Nucleus accumbens (tissue), 56 donors: ENCODE data around the gene DNAH5.
"Not testable (repeated sequence)": the region's sequence is repeated elsewhere in the genome, so short reads cannot be mapped to it uniquely, and the experiment has no call there.

Experiments
- DNase-seq, 56 donors: peaks; one replicate each; lab custom pipeline; 2025; lab: John Stamatoyannopoulos, UW

Gene DNAH5, protein sequence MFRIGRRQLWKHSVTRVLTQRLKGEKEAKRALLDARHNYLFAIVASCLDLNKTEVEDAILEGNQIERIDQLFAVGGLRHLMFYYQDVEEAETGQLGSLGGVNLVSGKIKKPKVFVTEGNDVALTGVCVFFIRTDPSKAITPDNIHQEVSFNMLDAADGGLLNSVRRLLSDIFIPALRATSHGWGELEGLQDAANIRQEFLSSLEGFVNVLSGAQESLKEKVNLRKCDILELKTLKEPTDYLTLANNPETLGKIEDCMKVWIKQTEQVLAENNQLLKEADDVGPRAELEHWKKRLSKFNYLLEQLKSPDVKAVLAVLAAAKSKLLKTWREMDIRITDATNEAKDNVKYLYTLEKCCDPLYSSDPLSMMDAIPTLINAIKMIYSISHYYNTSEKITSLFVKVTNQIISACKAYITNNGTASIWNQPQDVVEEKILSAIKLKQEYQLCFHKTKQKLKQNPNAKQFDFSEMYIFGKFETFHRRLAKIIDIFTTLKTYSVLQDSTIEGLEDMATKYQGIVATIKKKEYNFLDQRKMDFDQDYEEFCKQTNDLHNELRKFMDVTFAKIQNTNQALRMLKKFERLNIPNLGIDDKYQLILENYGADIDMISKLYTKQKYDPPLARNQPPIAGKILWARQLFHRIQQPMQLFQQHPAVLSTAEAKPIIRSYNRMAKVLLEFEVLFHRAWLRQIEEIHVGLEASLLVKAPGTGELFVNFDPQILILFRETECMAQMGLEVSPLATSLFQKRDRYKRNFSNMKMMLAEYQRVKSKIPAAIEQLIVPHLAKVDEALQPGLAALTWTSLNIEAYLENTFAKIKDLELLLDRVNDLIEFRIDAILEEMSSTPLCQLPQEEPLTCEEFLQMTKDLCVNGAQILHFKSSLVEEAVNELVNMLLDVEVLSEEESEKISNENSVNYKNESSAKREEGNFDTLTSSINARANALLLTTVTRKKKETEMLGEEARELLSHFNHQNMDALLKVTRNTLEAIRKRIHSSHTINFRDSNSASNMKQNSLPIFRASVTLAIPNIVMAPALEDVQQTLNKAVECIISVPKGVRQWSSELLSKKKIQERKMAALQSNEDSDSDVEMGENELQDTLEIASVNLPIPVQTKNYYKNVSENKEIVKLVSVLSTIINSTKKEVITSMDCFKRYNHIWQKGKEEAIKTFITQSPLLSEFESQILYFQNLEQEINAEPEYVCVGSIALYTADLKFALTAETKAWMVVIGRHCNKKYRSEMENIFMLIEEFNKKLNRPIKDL (N-terminal part only)

DNA sequence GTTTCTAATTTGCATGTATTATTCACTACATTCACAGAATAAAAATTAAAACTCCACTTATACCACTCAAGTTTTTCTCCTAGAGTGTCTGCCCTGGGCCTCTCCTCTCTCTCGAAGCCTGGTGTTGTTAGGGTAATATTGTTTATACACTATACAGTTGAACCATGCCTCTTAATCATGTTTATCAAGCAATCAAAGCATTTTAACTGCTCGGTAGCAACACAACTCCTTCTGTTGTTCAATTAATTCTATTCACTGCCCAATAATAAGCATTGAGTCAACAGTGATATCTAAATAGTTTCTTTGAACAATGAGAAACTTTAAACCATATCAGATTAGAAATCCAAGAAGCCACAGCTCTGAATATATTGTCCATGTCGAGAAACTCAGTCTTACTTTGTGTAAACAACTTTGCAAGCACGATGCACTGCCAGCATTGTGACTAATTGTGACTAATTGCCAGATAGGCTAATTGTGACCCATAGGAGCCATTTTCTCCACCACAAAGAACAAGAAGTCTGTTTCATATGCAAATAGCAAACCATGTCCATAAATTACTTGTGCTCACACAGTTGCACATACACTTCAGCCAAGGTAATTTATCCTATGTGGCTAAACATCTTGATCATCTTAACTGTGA is at the start of gene DNAH5:
Gene DNAH5 (minus strand): TSS at position 129 of the 640 bp plus-strand sequence. CDS start 250 bp downstream, outside the sequence.
- no peak for DNase-seq

- DNase-seq = no peak
Measured at GRCh38 chr5:13993926-13994325, 49.4 kb upstream of the DNAH5 start.

DNA sequence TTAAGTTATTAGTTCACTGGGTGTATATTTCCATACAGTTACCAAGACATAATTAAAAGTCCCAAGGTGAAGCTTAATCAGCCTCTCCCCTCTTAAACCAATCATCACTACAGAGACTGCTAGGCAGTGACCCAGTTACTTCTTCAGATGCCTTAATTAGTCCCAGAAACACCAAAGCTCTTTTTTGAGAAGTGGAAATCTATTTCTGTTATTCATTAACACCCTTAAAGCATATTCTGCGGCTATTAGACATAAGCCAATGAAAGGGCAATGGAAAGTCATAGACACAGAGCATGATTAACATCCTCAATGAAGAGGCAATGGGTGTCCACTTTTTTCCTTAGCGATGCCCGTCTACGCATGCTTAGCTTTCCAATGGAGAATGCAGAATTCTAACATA is 48.3 kb upstream of the DNAH5 start:
- no peak for DNase-seq

DNA sequence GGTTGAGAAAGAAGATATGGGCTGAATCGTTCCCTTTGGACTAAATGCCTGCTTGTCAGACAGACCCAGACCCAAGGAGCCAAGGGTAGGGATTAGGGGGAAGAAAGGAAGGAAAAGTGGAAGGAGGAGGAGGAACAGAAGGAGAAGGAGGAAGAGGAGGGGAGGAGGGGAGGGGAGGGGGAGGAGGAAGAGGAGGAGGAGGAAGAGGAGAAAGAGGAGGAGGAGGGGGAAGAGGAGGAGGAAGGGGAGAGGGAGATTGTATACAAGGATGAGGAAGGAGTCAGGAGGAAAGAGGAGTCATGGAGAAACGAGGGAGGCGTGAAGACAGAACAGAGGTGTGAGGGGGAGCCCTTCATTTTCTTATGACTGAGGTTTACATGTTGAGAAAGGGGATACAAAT is 46.9 kb upstream of the DNAH5 start:
- no peak for DNase-seq

- DNase-seq = no peak
Measured at GRCh38 chr5:13990896-13991295, 46.4 kb upstream of the DNAH5 start.

DNA sequence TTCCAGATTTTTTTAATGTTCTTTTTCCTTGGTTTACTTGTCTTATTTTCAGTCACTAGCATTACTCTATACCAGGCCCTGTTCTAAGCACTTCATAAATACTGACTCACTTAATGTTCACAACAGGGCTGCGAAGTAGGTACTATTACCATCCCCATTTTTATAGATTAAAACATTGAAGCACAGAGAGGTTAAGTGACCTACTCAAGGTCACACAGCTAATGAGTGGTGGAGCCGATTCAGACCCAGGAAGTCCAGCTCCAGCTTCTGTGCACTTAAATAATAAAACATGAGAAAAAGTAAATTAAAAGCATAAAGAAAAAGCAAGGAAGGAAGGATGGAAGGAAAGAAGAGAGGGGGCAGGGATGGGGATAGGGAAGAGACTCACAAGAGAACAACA is 45.3 kb upstream of the DNAH5 start:
- no peak for DNase-seq

DNA sequence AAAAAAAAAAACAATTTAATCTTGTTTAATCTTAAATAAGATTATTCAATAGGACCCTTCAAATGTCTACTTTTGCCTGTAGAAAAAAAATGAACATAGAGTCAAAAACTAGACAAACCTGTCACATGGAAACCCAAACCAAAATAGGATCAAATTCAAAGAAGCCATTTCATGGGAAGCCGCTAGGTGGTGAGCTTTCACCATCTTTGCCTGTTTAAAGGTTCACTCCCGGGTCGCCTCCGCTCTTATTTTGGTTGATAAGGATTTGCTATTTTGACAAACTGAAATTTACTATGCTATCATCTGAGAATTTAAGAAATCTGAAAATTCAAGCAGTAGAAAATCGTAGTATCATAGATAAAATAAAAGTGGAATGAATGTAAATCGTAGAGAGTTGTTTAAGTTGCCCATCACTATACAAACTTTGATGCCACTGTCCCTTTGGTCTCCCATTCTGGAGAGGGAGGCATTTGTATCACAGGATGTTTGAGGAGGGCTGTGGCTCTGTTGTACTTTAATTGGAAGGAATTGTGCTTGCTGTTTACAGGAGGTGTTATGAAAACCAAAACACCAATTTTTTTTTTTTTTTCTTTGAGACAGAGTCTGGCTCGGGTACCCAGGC is 43.5 kb upstream of the DNAH5 start:
- DNase-seq = peak in 23 of 56 donors; percentile 3 to 69 (median 19)

- no peak for DNase-seq
Measured at GRCh38 chr5:13985731-13986418, 41.4 kb upstream of the DNAH5 start.

GRCh38 chr5:13984888-13985287 is 40.4 kb upstream of the DNAH5 start:
- not testable (repeated sequence) for DNase-seq

GRCh38 chr5:13976867-13977830 is 32.7 kb upstream of the DNAH5 start:
- DNase-seq = peak in 6 of 56 donors; percentile 9 to 33 (median 26)

DNA sequence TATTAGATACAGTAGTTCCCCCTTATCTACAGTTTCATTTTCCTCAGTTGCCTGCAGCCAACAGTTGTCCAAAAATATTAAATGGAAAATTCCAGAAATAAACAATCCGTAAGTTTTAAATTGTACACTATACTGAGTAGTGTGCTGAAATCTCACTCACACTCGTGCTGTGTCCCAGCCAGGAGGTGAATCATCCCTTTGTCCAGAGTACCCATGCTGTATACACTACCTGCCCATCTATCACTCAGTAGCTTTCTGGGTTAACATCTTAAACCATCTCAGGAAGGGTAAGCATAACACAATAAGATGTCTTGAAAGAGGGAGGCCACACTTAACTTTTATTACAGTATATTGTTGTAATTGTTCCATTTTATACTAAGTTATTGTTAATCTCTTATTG is 31.7 kb upstream of the DNAH5 start:
- no peak for DNase-seq

DNA sequence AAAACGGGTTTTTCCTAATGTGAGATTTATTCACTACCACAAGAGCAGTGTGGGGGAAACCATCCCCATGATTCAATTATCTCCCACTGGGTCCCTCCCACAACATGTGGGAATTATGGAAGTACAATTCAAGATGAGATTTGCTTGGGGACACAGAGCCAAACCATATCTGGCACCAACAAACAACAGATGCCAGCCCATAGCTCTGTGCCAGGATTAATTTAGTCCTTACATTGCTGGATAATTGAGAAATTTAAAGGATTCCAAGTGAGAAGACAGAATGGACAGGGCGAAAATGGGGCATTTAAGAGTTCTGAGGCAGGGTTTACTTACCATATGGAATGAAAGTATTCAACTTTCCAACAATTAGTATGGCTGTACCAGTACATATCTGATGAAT is 30.8 kb upstream of the DNAH5 start:
- no peak for DNase-seq

GRCh38 chr5:13973724-13974123 is 29.2 kb upstream of the DNAH5 start:
- DNase-seq = no peak

DNA sequence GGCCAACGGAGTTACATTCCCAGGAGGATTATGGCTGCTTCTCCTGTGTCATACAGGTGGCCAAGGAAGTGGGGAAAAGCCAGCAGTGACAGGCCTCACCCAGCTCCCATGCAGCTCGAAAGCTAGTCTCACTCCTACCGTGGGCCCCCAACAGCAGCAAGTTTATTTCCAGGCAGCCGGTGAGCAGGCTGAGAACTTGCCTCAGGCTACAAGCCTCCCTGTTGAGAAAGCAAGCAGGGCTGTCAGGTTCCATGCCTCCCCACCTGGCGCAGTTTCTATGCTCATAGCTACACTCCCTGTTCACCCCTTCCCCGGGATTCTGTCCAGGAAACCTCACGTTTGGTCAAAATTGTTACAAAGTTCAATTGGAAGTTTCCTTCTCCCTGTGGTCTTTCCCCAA is 27.5 kb upstream of the DNAH5 start:
- DNase-seq = no peak

DNA sequence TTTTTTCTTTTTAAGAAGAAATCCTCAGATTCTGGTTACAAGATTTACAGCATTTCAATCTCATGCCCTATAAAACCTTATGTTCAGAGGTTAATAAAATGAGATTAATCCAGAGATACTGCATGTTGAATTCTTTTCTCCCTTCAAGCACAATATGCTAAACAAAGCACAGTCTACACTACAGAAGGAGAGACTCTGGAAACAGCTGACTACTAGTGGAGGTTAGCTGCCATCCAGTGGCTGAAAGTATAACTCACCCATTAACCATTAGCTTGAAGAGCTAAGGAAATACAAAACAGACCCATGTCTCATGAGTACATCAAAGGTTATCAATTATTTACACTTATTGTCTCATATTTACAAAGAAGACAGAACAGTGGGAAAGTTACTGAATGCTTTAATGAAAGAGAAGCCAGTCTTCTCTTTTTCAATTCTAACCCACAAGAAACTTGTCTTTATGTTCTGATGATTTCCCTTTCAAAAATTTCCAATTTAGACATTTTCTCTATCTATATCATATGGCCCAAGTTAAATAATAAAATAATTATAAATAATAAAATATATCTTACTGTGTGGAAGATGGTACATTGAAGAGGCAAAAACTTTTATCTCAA is 12.7 kb upstream of the DNAH5 start:
- DNase-seq = peak in 8 of 56 donors; percentile 5 to 50 (median 9)

DNA sequence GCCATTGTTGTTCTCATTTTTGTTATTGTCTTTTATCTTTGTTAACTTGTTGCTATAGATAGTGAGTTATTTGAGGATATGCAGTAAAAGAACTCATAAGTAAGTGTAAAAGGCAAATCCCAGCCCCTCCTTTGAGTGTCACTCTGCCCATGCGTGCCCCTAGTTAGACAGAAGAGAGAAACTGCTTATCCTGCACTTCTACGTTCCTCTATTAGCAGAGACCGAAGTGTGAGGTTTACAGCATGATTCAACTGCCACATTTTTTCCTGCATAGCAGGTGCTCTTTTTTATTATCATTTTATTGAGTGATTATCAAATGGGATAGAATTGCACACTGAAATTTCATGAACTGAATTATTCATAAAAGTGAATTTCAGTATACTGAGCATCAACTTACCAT is 12.0 kb upstream of the DNAH5 start:
- DNase-seq = no peak

DNA sequence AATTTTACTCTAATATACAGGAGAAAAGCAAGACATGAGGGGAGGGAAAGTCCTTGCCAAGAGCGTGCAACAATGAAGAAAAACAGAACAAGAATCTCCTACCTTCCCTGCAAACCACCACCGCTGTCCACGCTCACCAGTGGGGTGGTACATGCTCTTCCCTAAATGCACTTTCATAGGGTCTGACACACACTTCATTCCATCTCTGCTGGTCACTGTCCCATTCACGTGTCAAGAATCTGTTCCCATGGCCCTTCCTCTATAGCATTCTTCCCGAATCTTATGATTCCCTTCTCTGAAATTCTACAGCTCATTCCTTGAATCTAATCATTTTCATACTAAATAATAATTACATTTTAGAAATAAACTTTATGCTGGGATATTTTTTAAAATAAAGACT is 11.4 kb upstream of the DNAH5 start:
- no peak for DNase-seq

- DNase-seq = no peak
Measured at GRCh38 chr5:13946111-13946510, 1.6 kb upstream of the DNAH5 start.
